ENCODE results near the gene ARPIN. TPM values are rescaled to one million over a fixed set of nuclear protein-coding genes. Genes with fewer than 3 reads are reported as not detected.

ARPIN gene
- total RNA-seq, 2 donors from 2014 or later: 19.5 to 21.4 TPM

- Histone ChIP-seq H3K27me3 (replicated peaks; ENCODE audit: insufficient read depth) (no peaks in the 10 kb centered on the region), H3K36me3 (no peaks in the 10 kb centered on the region), H3K9me3 (no peaks in the 10 kb centered on the region), H3K4me1 (ENCODE audit: control insufficient read depth in 1 of 2, low read depth in 2 of 2) (peaks cover 6 to 8% of the 10 kb centered on the region in 2 donors), H3K4me3 (no peak overlapping the region), H3K27ac (no peak overlapping the region)
- ATAC-seq (ENCODE audit: insufficient number of reproducible peaks, low FRiP score, low read depth) (no peak), DNase-seq (ENCODE audit: low spot score) (no peak)
- TF ChIP-seq CTCF (IDR thresholded peaks at IDR 0.05): no peak
These were observed 4.8 kb upstream of the ARPIN start for GRCh38 chr15:89917442-89918101.

DNA sequence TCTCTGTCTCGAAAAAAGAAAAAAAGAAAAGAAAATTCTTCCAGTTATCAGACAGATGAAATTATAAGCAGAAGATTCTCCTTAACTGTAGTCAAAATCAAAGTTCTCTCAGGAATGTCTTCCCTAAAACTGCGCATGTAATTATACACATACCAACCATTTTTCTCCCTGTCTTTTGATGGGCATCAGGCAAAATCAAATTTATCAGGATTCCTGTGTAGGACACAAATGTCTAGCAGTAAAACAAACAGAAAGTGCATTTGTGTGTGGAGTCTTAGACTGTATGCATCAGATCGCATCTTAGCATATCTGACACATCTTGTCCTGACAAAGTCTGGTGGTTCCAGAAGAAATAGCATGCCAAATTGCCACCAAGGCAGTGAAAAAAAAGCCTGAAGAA, 3.9 kb upstream of the ARPIN start:
- Histone ChIP-seq H3K4me3 (no peak overlapping the region), H3K27ac (no peak overlapping the region), H3K27me3 (replicated peaks; ENCODE audit: insufficient read depth) (no peaks in the 10 kb centered on the region), H3K9me3 (no peaks in the 10 kb centered on the region), H3K36me3 (no peaks in the 10 kb centered on the region), H3K4me1 (ENCODE audit: control insufficient read depth in 1 of 2, low read depth in 2 of 2) (peaks cover 10 to 13% of the 10 kb centered on the region in 2 donors)
- no peak for TF ChIP-seq CTCF (IDR thresholded peaks at IDR 0.05)
- ATAC-seq (ENCODE audit: insufficient number of reproducible peaks, low FRiP score, low read depth) (peak; percentile 38), DNase-seq (ENCODE audit: low spot score) (no peak)

- H3K27ac ChIP-seq: peak overlapping the region; percentile 63 to 73
- H3K36me3 ChIP-seq: peaks cover 4% of the 10 kb centered on the region
- H3K9me3 ChIP-seq: no peaks in the 10 kb centered on the region
- no peak for TF ChIP-seq CTCF (IDR thresholded peaks at IDR 0.05)
- DNase-seq (ENCODE audit: low spot score) (no peak), ATAC-seq (ENCODE audit: insufficient number of reproducible peaks, low FRiP score, low read depth) (no peak)
- peak overlapping the region; percentile 90 for H3K4me3 ChIP-seq
- no peaks in the 10 kb centered on the region for H3K27me3 ChIP-seq (replicated peaks; ENCODE audit: insufficient read depth)
- H3K4me1 ChIP-seq (ENCODE audit: control insufficient read depth in 1 of 2, low read depth in 2 of 2): peaks cover 14 to 15% of the 10 kb centered on the region in 2 donors
These were observed 543 bp downstream of the ARPIN start for GRCh38 chr15:89912145-89912673.

DNA sequence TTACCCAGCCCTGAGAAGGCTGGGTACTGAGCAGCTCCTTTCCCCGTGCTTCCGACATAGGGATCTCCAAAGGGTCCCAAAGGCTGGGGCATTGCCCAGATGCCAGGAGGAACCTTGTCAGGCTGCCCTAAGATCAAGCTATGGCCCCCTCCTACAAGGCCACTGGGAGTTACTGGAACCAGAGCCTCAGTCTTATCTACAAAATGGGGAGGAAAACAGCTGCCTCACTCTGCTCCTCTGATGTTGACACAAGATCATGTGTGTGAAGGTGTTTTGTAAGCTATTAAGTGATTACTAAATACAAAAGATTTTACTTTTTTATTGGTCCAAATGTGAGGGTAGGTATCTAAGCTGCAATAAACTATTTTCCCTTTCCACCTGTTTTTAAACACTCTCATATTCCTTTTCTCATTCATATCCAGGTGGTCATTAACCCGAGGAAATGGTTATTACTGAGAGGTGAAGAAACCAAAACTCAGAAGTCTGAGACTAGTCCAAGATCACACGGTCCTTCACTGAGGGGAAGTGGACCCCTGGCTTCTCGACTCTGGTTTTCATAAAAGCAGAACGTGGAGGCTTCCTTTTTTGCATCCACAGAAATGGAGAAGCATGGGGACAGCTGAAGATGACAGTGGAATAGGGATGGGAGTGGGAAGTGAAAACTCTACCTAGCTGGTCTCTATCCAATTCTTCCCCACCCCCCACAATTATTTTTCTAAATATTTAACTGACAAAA, 1.7 kb downstream of the ARPIN start:
- DNase-seq (ENCODE audit: low spot score) (no peak), ATAC-seq (ENCODE audit: insufficient number of reproducible peaks, low FRiP score, low read depth) (no peak)
- no peak for TF ChIP-seq CTCF (IDR thresholded peaks at IDR 0.05)
- H3K4me3 ChIP-seq: no peak overlapping the region
- H3K9me3 ChIP-seq: no peaks in the 10 kb centered on the region
- H3K27ac ChIP-seq: no peak overlapping the region
- peaks cover 6% of the 10 kb centered on the region for H3K36me3 ChIP-seq
- peaks cover 14 to 15% of the 10 kb centered on the region in 2 donors for H3K4me1 ChIP-seq (ENCODE audit: control insufficient read depth in 1 of 2, low read depth in 2 of 2)
- no peaks in the 10 kb centered on the region for H3K27me3 ChIP-seq (replicated peaks; ENCODE audit: insufficient read depth)

- Histone ChIP-seq H3K4me1 (ENCODE audit: control insufficient read depth in 1 of 2, low read depth in 2 of 2) (peaks cover 14 to 15% of the 10 kb centered on the region in 2 donors), H3K9me3 (no peaks in the 10 kb centered on the region), H3K27me3 (replicated peaks; ENCODE audit: insufficient read depth) (no peaks in the 10 kb centered on the region), H3K36me3 (peaks cover 6% of the 10 kb centered on the region), H3K27ac (no peak overlapping the region), H3K4me3 (no peak overlapping the region)
- DNase-seq (ENCODE audit: low spot score) (no peak), ATAC-seq (ENCODE audit: insufficient number of reproducible peaks, low FRiP score, low read depth) (no peak)
- TF ChIP-seq CTCF (IDR thresholded peaks at IDR 0.05): no peak
These were observed 3.1 kb downstream of the ARPIN start for GRCh38 chr15:89909611-89910010.

Data from thoracic aorta (tissue), 2 donors.